Stimulated activated naive CD8-positive, alpha-beta T cell treated with anti-CD3 and anti-CD28 coated beads, Interleukin-15, Interleukin-2, amounts not matched to agents 100 U/mL and 50 U/mL, for 24 hours (primary cell): ENCODE results near the gene KCNJ10.

Experiments used
- ATAC-seq: fragments of 150-1000 bp; cut with Tn5 transposase; one replicate; pipeline ENCODE4 v1.10.0; 2021
- DNase-seq: peaks from one replicate; pipeline ENCODE4 v3.0.0; 2021

Gene KCNJ10

GRCh38 chr1:159962176-159962575 is 107.8 kb downstream of the KCNJ10 start:
- ATAC-seq (no peak), DNase-seq (no peak)

DNA sequence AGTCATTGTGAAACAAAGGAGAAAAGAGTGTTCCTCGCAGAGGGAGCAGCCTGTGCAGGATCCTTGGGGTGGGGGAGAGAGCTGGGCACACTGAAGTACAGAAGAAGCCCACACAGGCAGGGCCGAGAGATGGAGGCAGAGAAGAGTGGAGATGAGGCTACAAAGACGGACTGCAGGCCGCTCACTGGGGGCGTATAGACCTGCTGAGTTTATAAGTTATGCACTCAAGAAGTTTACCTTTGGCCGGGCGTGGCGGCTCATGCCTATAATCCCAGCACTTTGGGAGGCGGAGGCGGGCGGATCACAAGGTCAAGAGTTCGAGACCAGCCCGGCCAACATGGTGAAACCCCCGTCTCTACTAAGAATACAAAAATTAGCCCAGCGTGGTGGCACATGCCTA is 108.3 kb downstream of the KCNJ10 start:
- ATAC-seq (no peak), DNase-seq (no peak)

DNA sequence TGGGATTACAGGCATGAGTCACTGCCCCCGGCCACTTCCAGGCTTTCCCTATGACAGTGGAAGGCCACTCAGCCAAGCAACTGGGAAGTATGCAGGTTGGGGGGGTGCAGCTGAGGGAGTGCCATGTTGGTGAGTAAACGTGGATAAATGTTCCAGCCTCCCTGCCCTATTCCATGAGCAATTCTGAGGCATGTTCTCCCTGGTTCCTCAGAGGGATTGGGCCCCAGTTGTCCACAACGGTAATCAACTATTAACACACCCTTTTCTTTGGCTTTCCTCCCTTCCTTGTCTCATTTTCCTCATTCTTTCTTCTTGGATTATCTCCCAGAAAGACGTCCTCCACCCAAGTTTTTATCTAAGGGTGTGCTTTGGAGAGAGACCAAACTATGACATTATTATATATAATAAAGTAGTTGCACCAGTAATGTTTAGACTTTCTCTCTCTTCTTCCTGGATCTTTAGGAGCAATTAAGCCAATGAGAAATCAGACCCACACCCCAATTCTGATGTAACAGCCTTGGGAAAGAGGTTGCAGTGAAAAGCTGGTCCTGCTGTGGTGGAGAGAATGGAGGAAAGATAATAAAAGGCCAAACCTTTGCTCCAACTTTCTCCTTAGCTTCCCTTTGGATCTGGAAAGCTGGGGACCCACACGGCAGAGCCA is 109.1 kb downstream of the KCNJ10 start:
- ATAC-seq: no peak
- DNase-seq: no peak

DNA sequence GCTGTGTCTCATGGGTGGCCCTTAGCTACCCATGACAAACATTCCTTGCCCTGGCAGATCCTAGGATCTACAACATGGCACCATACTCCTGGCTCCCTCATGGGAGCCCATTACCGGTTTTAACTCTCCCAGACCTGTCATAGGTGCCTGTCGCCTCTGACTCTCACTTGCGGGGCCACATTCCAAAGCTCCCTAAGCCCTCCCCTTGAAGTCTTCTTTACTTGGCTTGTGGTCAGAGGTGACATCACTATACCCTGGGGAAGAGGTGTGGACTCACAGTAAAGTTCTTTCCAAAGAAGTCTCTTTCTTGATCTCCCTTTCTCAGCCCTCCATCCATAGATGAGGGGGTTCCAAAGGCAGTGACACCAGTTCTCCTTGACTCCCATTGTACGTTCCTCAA is 110.5 kb downstream of the KCNJ10 start:
- DNase-seq: no peak
- no peak for ATAC-seq

- DNase-seq (no peak), ATAC-seq (no peak)
Observed at GRCh38 chr1:159958719-159959380, 111.1 kb downstream of the KCNJ10 start.

- ATAC-seq (no peak), DNase-seq (no peak)
Observed at GRCh38 chr1:159957824-159958268, 112.1 kb downstream of the KCNJ10 start.

DNA sequence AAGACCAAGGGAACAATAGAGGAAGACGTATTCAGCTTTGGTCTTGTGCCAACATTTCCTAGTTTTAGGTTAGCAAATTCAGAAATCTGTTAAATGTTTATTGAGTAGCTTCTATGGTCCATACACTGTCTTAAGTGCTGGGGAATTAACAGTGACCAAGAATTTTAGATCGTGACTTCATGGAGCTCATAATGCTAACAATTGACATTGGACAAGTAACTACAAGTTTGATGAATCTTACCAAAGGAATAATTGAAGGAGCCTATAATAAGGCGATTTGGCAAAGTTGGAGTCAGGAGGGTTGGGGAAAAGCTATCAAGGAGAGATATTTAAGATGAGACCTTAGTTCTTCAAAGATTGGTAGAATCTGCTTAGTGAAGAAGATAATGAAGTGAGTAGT is 114.5 kb downstream of the KCNJ10 start:
- ATAC-seq: no peak
- no peak for DNase-seq

DNA sequence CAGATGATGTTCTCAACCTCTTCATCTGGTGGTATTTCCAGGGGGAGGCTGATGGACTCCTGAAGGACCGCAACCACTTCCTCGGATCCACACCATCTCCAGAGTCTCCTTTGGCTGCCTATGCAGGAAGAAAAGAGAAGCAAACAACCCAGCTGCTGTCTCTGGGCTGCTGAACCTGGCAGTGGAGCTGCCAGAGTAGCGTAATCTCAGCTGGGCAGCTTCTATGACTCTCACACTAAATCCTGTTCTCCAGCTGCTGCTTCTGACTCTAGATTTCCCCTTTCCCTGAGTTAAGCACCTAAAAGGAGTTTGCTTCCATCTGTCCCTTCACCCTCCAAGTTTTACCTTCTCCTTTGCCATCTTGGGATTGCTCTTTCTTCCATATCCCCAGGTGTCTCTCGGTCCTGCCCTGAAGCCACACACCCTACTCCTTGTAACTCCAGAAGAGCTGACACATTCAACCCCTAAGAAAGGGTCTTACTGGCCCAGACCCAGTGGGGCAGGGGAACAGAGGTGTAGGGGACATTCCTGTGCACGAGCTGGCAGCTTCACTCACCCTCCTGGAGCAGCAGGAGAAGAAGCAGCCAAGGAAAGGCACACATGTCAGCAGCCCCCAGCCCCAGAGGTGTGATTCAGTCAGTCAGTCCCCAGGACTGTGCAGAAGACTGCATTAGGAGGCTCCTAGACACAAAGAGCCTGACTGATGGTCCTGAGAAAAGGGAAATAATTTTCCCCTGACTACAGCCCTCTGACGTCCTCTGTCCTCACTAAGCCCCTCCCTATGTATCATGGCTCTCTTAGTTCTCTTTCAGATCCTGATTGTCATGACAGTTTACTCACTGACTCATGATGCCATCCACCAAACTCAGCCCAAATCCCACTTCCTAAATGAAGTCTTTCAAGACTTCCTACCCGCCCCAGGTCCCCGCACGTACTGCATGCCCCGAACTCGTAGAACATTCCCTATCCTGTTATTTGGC is 116.1 kb downstream of the KCNJ10 start, which contains the start of gene SLAMF9:
Gene SLAMF9, minus strand, starts transcription at position 702 of the 980 bp plus-strand sequence. Its CDS starts 100 bp downstream, at position 602.
- DNase-seq: no peak
- no peak for ATAC-seq

DNA sequence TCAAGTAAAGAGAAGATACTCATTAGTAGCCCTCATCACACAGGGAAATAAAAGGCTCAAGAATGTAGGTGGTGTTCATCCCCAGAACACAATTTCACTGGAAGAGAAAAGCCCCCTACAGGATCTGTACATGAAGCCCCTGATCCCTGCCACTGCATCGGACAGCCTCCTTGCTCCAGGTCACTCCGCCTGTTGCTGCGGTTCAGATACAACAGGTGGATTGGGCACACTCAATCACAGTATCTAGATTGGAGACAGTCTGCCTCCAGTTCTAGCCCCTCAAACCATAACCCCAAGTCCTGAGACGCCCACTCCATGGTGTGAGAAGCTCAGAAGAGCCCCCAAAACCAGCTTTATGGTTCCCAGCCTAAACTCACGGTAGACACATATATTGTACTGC is 117.0 kb downstream of the KCNJ10 start:
- DNase-seq: no peak
- no peak for ATAC-seq

GRCh38 chr1:159951551-159951950 is 118.4 kb downstream of the KCNJ10 start:
- no peak for ATAC-seq
- no peak for DNase-seq

DNA sequence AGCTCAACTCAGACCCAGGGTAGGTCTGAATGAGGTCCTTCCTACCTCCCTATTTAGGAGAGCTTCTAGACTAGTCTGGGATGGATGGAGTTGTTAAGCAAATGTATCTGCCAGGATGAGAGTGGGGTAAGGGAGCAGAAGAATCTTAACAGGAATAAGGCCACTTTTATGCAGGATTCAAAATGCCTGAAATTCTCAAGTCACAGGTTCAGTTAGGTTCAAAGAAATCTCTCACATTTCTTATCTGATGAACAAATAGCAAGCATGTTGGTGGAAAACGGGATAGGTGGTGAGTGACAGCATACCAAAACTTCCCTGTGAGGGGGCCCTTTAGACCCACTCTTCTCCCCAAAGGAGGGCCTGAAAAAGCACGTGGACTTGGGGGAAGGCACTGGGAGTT is 118.9 kb downstream of the KCNJ10 start:
- DNase-seq (no peak), ATAC-seq (no peak)

DNA sequence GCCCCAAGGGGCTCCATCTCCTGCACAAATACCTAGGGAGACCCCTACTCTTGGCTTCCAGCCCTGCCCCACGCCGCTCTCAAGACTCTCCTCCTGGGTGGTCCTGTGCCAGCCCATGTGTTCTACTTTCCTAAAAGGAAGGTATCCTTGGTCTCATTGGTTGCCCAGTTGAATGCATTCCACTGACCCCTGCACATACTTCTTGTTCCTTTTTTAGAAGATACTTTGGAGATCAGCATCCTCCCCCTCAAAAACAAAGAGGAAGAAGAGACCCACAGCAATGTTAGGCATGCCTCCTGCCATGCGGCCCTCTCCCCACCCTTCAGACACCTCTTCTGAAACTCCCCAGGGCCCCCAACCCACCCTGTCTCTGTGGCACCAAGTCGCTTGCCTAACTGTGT is 120.0 kb downstream of the KCNJ10 start:
- DNase-seq: no peak

DNA sequence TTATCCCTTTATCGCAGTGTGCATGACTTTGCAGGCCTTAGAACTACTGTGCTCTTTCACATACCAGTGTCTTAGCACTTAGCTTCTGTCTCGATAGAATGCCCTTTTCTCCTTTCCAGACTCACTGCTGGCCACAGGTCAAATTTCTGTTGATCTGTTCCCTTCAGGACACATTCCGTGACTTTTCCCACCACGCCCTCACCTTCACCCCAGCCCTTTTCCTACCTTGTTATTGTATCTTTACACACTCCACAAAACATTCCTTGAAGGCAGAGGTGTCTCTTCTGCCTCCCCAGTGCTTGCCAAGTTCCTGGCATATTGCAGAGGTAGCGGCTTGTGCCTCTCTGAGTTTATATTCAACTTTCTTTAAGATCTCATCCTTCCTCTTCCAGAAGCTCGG is 120.8 kb downstream of the KCNJ10 start:
- ATAC-seq (no peak), DNase-seq (no peak)

More for the DNA sequence above, 120.0 kb downstream of the KCNJ10 start:
- no peak for ATAC-seq
